KG1 (cell line): ENCODE results near the gene GBP2.
"Not testable (repeated sequence)": the region's sequence is repeated elsewhere in the genome, so short reads cannot be mapped to it uniquely, and the experiment has no call there.

Experiments
- DNase-seq: peaks from one replicate; lab custom pipeline; 2025; lab: John Stamatoyannopoulos, UW

GBP2 gene, protein sequence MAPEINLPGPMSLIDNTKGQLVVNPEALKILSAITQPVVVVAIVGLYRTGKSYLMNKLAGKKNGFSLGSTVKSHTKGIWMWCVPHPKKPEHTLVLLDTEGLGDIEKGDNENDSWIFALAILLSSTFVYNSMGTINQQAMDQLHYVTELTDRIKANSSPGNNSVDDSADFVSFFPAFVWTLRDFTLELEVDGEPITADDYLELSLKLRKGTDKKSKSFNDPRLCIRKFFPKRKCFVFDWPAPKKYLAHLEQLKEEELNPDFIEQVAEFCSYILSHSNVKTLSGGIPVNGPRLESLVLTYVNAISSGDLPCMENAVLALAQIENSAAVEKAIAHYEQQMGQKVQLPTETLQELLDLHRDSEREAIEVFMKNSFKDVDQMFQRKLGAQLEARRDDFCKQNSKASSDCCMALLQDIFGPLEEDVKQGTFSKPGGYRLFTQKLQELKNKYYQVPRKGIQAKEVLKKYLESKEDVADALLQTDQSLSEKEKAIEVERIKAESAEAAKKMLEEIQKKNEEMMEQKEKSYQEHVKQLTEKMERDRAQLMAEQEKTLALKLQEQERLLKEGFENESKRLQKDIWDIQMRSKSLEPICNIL

GRCh38 chr1:89125913-89126580 is at the start of gene GBP2:
Gene GBP2 (minus strand): TSS chr1:89126114. CDS start chr1:89121966, 4,148 bp downstream.
- peak; percentile 42 for DNase-seq

- DNase-seq = no peak
These were observed 48.6 kb upstream of the GBP2 start for GRCh38 chr1:89174491-89174890.

- DNase-seq = no peak
These were observed 46.7 kb upstream of the GBP2 start for GRCh38 chr1:89172468-89173143.

DNA sequence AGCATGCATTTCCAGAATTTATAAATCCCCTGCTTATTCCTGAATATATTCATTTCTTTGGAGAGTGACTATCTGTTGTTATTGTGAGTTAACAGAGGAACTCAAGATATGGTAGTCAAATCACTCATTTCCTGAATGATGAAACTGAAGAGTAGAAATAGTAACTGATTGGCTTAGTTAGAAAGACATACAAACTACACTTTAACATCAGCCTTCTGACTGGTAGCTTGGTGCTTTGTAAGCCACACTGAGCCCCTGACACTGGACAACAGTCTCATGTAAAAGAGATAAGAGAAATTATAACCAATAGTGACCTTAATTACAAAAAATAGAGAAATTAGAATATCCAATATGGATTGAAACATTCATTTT is 45.1 kb upstream of the GBP2 start:
- DNase-seq = no peak

DNA sequence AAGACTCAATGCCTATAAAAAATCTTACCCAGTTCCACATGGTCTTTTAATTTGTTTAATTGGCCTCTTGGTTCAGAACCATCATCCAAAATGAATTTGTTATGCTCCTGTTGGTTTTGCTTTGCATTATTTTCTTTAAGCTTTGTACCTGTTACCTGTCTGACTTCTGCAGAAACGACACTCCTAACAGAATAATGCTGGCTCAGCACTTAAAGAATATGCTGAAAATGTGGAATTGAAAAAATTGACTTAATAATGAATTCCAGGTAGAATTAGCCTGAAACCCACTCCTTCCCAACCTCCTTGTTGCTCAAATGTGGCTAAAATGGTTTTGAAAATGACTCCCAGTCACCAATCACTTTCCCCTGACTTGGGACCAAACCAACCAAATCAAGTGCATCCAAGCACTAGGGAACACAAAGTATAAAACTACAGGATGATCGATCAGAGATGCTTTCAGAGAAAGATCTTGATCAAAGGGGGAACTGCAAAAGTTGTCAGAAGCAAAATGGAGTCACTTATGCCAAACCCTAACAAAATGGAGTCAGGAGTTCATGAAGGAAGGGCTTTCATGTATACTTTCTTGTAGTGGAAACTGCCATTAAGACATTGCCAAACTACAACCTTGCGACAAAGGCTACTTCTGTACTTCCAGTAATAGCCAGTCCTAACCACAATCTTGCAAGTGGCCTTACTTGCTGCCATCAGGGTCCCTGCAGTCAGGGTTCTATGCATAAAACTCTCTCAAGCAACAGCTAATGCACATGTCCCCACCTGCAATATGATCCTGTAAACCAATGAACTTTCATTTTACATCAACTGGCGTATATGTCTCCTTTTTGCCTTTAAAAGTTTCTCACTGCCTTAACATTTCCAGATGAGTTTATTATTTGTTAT is 44.5 kb upstream of the GBP2 start:
- no peak for DNase-seq

DNA sequence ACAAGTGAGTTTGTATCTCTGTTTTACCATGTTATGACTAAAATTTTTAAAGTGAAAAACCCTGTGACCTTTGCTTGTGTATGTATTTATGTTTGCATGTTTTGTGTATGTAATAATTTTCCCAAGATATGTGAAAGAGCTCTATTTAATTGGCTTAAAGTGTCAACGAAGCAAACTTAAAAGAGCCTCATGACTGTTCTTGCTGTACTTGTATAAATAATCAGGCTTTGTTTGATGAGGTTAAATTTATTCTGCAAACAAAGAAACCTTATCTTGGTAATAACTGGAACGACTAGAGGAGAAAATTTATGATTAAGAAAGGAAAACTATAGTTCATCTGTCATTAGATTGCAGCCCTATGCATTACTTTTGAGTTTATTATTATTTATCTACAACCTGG is 43.3 kb upstream of the GBP2 start:
- no peak for DNase-seq

DNA sequence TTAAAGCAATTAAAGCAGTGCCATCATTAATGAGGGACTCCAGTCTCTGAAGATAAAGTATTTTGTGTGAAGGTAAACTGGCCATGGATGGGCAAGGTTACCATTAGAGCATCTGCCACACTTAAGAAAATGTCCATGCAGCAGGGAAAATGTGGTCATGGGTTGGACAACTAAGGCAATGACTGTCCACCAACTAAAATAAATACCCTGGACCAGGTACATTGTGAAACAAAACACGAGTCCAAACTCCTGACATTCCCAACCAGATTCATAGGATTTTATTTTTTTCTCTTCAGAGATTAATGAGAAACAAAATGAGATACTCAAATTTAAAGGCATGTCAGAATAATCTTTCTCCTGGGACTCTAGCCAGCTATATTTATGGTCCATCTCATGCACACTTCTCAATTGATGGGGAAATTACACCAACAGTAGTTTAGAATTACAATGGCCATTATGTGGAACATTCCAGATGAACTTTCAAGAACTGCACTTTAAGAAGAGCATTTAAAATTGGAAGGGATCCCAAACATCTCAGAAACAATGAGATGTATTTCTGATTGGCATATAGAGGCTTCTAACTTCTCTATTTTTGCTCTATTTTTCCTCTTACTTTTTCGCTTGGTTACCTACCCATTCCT is 41.8 kb upstream of the GBP2 start:
- DNase-seq = no peak

- DNase-seq = no peak
These were observed 40.8 kb upstream of the GBP2 start for GRCh38 chr1:89166705-89167104.

- no peak for DNase-seq
These were observed 39.9 kb upstream of the GBP2 start for GRCh38 chr1:89165811-89166210.

DNA sequence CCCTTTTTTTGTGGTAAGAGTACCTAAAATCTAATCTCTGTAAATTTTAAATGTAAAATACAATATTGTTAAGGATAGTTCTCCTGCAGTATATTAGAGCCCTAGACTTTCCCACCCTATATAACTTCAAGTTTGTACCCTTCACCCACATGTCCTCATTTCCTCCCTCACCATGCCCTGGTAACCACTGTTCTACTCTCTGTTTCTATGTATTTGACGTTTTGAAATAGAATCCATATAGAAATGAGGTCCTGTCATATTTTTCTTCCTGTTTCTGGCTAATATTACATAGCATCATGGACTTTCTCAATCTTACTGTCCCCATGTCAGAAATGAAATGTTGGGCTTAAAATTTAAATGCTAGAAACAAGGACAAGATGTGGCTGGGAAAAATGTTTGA is 25.1 kb upstream of the GBP2 start:
- DNase-seq = no peak

GRCh38 chr1:89149976-89150375 is 24.1 kb upstream of the GBP2 start:
- no peak for DNase-seq

- no peak for DNase-seq
These were observed 23.3 kb upstream of the GBP2 start for GRCh38 chr1:89149229-89149628.

DNA sequence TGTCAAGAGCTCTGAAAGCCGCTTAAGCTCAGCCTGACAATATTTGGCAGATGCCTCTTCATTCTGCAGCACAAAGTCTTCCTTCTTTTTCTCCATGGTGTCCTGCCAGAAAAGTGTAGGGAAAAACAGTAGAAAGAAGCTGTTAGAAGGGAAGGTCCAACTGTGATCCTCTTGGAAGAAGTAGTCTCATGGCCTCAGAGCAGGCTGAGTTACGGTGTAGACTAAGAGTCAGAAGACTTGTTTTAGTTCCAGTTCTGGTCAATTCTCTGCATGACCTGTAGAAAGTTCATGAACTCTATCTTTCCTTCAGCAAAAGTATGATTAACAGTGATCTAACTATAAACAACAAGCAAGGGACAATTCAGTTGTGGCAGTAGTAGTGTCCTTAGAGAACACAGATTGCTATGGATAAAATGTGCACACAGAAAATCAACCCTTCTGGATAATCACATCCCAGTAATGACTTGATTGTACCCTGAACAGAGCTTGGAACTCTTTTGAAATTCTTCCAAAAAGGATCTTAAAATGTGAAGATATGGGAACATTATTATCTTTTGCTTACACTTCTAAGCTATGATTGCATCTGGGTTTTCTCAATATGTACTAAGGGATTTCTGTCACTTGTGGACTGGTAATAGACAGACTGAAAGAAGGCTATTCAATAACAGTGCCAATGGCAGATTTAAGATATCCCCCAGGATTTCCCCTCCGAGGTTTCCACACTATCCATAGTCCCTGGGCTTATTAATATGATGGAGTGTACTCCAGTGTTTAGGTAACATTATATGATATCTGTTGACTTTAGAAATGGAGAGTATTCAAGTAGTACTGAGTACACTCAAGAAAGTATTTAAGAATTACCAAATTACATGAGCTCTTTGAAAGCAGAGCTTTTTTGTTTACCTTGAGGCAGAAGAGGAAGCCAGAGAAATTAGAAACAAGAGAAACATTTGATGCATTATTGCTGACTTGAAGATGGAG is 22.1 kb upstream of the GBP2 start:
- DNase-seq = no peak

DNA sequence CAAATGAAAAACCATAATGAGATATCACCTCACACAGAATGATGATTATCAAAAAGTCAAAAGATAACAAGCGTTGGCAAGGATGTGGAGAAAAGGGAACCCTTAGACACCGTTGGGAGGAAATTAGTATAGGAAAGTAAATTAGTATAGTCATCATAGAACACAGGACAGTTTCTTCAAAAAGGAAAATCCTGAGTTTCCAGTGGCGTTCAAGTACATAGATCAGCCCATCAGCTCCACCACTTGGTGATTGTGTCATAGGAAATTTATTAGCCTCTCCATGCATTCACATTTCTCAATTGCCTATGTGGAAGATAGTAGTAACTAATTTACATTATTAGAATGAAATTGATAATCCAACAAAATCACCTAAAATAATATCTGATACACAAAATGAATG is 20.8 kb upstream of the GBP2 start:
- no peak for DNase-seq

GRCh38 chr1:89143484-89143883 is 17.6 kb upstream of the GBP2 start:
- DNase-seq = no peak

GRCh38 chr1:89142160-89142559 is 16.2 kb upstream of the GBP2 start:
- DNase-seq = no peak

DNA sequence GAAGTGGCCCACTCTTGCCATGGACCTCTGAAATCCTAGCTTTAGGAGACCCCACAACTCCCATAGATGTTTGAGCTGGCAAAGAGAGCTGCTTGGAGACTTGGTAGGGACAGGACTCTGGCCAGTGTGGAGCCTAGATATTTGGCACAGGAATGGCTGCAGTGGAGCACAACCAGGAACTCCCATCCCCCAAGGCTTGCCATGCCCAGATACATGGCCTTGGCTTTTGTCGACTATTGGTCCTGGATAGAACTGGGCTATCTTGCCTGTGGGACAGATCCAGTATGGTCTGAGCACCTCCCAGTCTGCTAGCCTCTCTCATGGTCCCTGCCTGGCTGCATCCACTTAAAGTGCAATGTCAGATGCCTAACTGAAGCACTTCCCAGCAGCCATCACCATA is 7.8 kb upstream of the GBP2 start:
- DNase-seq = no peak

DNA sequence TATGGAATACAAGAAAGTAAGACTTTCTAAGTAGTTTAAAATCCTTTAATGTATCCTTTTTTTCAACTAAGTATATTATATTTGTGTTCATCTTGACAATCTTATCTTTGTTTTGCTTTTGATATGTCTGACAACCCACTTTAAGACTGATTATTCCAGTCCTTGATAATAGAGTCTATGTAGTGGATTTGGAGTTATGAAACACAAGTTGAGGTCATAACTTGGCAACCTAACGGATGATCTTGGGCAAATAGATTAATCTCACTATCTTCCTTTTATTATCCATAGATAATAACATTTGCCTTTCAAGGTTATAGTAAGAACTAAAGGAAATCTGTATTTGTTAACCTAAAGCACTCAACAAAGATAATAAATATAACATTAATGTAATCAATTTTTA is 4.8 kb upstream of the GBP2 start:
- DNase-seq = no peak

DNA sequence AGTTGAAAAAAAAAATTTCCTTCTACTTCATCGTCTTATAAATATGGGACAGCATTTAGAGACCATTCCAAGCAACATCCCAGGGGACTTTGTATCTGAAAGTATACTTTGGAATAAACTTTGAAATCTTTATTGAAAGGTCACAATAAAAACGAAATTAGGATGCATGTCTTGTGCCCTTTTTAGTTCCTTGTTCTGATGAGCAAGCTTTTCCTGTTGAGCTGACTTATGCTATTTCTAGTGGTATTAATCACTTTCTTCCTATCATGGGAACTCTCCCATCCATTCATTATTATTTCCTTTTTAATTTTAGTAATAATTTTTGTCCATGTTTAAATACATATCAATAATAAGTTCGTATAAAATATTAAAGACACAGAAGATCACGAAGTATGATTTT is 4.0 kb upstream of the GBP2 start:
- no peak for DNase-seq

DNA sequence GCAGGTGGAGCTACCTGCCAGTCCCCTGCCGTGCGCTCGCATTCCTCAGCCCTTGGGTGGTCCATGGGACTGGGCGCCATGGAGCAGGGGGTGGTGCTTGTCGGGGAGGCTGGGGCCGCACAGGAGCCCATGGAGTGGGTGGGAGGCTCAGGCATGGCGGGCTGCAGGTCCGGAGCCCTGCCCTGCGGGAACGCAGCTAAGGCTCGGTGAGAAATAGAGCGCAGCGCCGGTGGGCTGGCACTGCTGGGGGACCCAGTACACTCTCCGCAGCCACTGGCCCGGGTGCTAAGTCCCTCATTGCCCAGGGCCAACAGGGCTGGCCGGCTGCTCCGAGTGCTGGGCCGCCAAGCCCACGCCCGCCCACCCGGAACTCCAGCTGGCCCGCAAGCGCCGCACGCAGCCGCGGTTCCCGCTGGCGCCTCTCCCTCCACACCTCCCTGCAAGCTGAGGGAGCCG is 2.1 kb upstream of the GBP2 start:
- not testable (repeated sequence) for DNase-seq
